IMR-90 (cell line): ENCODE results near the gene CHD3. TPM values are rescaled to one million over a fixed set of nuclear protein-coding genes. Genes with fewer than 3 reads are reported as not detected.

Source experiments
- ATAC-seq: fragments of 200-7000 bp; cut with Tn5 transposase; 2 replicates; pipeline ENCODE4 v1.9.1; 2020; ENCODE audit warnings: low read depth, mild to moderate bottlenecking, moderate library complexity
- BruUV-seq: library from RNA; stranded (reverse); fragments of 400-500 nt; replicated peaks from 2 replicates; lab custom pipeline; 2021; lab: Mats Ljungman, UMichigan
- CTCF ChIA-PET: fragments of 300-600 bp; formaldehyde crosslinking; extraction: SDS; loops from one replicate; lab custom pipeline; 2021; ENCODE audit warnings: antibody characterized with exemption; lab: Yijun Ruan, JAX
- POLR2A ChIA-PET: fragments of 300-600 bp; sonication (Branson Sonifier 250); formaldehyde crosslinking; loops from one replicate; lab custom pipeline; 2022; ENCODE audit warnings: antibody characterized with exemption; ENCODE audit not compliant: unreplicated experiment; lab: Charles Lee
- DNase-seq: peaks from one replicate; pipeline ENCODE4 v3.0.0; 2013
- H2AFZ ChIP-seq: replicated peaks from 2 replicates; pipeline ENCODE3; 2013; ENCODE audit warnings: low read length, mild to moderate bottlenecking; ENCODE audit not compliant: poor library complexity
- H2AK5ac ChIP-seq: 2 replicates; pipeline ENCODE4 v1.6.1; 2013; ENCODE audit warnings: low read depth, low read length, inconsistent platforms
- H2AK9ac ChIP-seq: replicated peaks from 2 replicates; pipeline ENCODE3; 2013; ENCODE audit warnings: mild to moderate bottlenecking, low read depth, low read length, moderate library complexity; ENCODE audit not compliant: poor library complexity
- H2BK120ac ChIP-seq: 2 replicates; pipeline ENCODE4 v1.6.1; 2013; ENCODE audit warnings: low read depth, low read length, inconsistent platforms
- H2BK15ac ChIP-seq: 3 replicates; pipeline ENCODE4 v1.6.1; 2013; ENCODE audit warnings: low read depth, low read length, inconsistent platforms
- H2BK20ac ChIP-seq: 2 replicates; pipeline ENCODE4 v1.6.1; 2013; ENCODE audit warnings: low read depth, mild to moderate bottlenecking, inconsistent platforms, low read length, moderate library complexity
- H2BK5ac ChIP-seq: 2 replicates; pipeline ENCODE4 v1.6.1; 2013; ENCODE audit warnings: mild to moderate bottlenecking, low read depth, low read length, inconsistent platforms; ENCODE audit not compliant: poor library complexity, severe bottlenecking
- H3K14ac ChIP-seq: replicated peaks from 2 replicates; pipeline ENCODE4 v1.6.1; 2013; ENCODE audit warnings: low read depth, low read length, inconsistent platforms
- H3K18ac ChIP-seq: 2 replicates; pipeline ENCODE4 v1.6.1; 2013; ENCODE audit warnings: low read depth, low read length, control low read depth
- H3K23ac ChIP-seq: 2 replicates; pipeline ENCODE4 v1.6.1; 2013; ENCODE audit warnings: low read depth, low read length, inconsistent platforms
- H3K27ac ChIP-seq: 2 replicates; pipeline ENCODE4 v1.5.1; 2013; ENCODE audit warnings: mild to moderate bottlenecking, control low read depth, low read length; ENCODE audit not compliant: insufficient read depth
- H3K27me3 ChIP-seq: 2 replicates; pipeline ENCODE4 v1.6.1; 2013; ENCODE audit warnings: low read length; ENCODE audit not compliant: control insufficient read depth, insufficient read depth
- H3K36me3 ChIP-seq: 2 replicates; pipeline ENCODE4 v1.6.1; 2013; ENCODE audit warnings: low read length, mixed read lengths; ENCODE audit not compliant: control insufficient read depth, insufficient read depth
- H3K4ac ChIP-seq: 2 replicates; pipeline ENCODE4 v1.6.1; 2013; ENCODE audit warnings: low read depth, low read length, inconsistent platforms
- H3K4me1 ChIP-seq: 2 replicates; pipeline ENCODE4 v1.6.1; 2013; ENCODE audit warnings: low read length, mixed read lengths; ENCODE audit not compliant: control insufficient read depth, insufficient read depth
- H3K4me2 ChIP-seq: 2 replicates; pipeline ENCODE4 v1.6.1; 2013; ENCODE audit warnings: low read depth, mild to moderate bottlenecking, control low read depth, low read length, moderate library complexity
- H3K4me3 ChIP-seq: 2 replicates; pipeline ENCODE4 v1.5.1; 2013; ENCODE audit warnings: low read depth, mild to moderate bottlenecking, control low read depth, low read length, moderate library complexity; ENCODE audit not compliant: insufficient read depth
- H3K56ac ChIP-seq: 2 replicates; pipeline ENCODE4 v1.6.1; 2013; ENCODE audit warnings: low read length, inconsistent platforms; ENCODE audit not compliant: insufficient read depth; ENCODE audit errors: extremely low read depth
- H3K79me1 ChIP-seq, 2 experiments: 2 replicates each; pipeline ENCODE4 v1.6.1; 2013; ENCODE audit warnings: low read length in 2 of 2, inconsistent platforms in 1 of 2, low read depth in 1 of 2
- H3K9ac ChIP-seq: 2 replicates; pipeline ENCODE4 v1.6.1; 2013; ENCODE audit warnings: low read depth, low read length, control low read depth
- H3K9me1 ChIP-seq: 2 replicates; pipeline ENCODE4 v1.6.1; 2013; ENCODE audit warnings: low read length, inconsistent platforms; ENCODE audit not compliant: insufficient read depth
- H3K9me3 ChIP-seq: 2 replicates; pipeline ENCODE4 v1.6.1; 2013; ENCODE audit warnings: low read length; ENCODE audit not compliant: control insufficient read depth, insufficient read depth
- H4K20me1 ChIP-seq: 2 replicates; pipeline ENCODE4 v1.6.1; 2013; ENCODE audit warnings: low read length, inconsistent platforms; ENCODE audit not compliant: insufficient read depth
- H4K5ac ChIP-seq: 2 replicates; pipeline ENCODE4 v1.6.1; 2013; ENCODE audit warnings: mild to moderate bottlenecking, low read depth, low read length, control low read depth
- H4K8ac ChIP-seq, 2 experiments: 2 replicates each; pipeline ENCODE4 v1.6.1; 2013; ENCODE audit warnings: low read depth in 2 of 2, low read length in 2 of 2, control low read depth in 1 of 2, inconsistent platforms in 1 of 2
- H4K91ac ChIP-seq: 2 replicates; pipeline ENCODE4 v1.6.1; 2013; ENCODE audit warnings: low read depth, low read length, inconsistent platforms; ENCODE audit not compliant: insufficient read depth
- BHLHE40 ChIP-seq: fragments of 150-350 bp; IDR thresholded peaks from 2 replicates; pipeline ENCODE4 v1.6.1; 2016; ENCODE audit warnings: mild to moderate bottlenecking, low read depth, low read length
- CEBPB ChIP-seq: IDR thresholded peaks from 2 replicates; pipeline ENCODE4 v1.6.1; 2012; ENCODE audit warnings: low read depth, low read length, improper control_type of control experiment
- CHD1 ChIP-seq: IDR thresholded peaks from 2 replicates; pipeline ENCODE4 v1.6.1; 2012; ENCODE audit warnings: low read depth, low read length, improper control_type of control experiment
- ELK1 ChIP-seq: fragments of 150-350 bp; IDR thresholded peaks from 2 replicates; pipeline ENCODE4 v1.6.1; 2016; ENCODE audit warnings: low read depth, mild to moderate bottlenecking, low read length, moderate library complexity, borderline replicate concordance
- FOS ChIP-seq: fragments of 150-350 bp; IDR thresholded peaks from 2 replicates; pipeline ENCODE4 v1.6.1; 2016; ENCODE audit warnings: low read depth, low read length
- RCOR1 ChIP-seq: IDR thresholded peaks from 2 replicates; pipeline ENCODE4 v1.6.1; 2012; ENCODE audit warnings: mild to moderate bottlenecking, low read length, improper control_type of control experiment; ENCODE audit not compliant: insufficient replicate concordance
- SMC3 ChIP-seq: fragments of 150-350 bp; IDR thresholded peaks from 2 replicates; pipeline ENCODE4 v1.6.1; 2016; ENCODE audit warnings: low read depth, mild to moderate bottlenecking, antibody characterized with exemption, low read length, moderate library complexity
- WGBS, 2 experiments: methylation state at CpG; one replicate each; pipeline versions ENCODE4 v1.1.5 to v1.1.7; 2013; ENCODE audit warnings: missing lambda C conversion rate in 2 of 2; ENCODE audit not compliant: insufficient read length in 1 of 2; ENCODE audit errors: extremely low coverage in 2 of 2; 5-methylcytosine and 5-hydroxymethylcytosine counted together
- dilution Hi-C: fragments of 300-500 bp; cut with HindIII; formaldehyde crosslinking; loops from one replicate; pipeline ENCODE4 v1.14.3; 2018; ENCODE audit warnings: low sequenced_read_pairs; ENCODE audit not compliant: unreplicated experiment
- in situ Hi-C: fragments of 300-500 bp; cut with MboI; formaldehyde crosslinking; loops from 3 replicates; pipeline ENCODE4 v1.14.3; 2019; ENCODE audit warnings: low sequenced_read_pairs, inconsistent platforms, mixed read lengths
- intact Hi-C: fragments of 100-400 bp; cut with micrococcal nuclease; formaldehyde crosslinking; loops from 2 replicates; pipeline ENCODE4 v1.10.0; 2022
- polyA plus RNA-seq, 3 experiments: library from polyadenylated mRNA; depleted of rRNA; stranded (reverse); fragments of >200 nt; gene quantifications; 2 replicates each; pipeline ENCODE4 v1.2.3, GENCODE V29; 2012; ENCODE audit warnings: low replicate concordance in 1 of 3
- total RNA-seq: library from RNA; depleted of rRNA; stranded (reverse); fragments of >200 nt; gene quantifications from 2 replicates; pipeline ENCODE4 v1.2.3, GENCODE V29; 2012

CHD3 gene
- total and polyA plus RNA-seq, 2 of the 4 experiments (the other 2 are of a cell fraction): 65.4 to 78.1 TPM

GRCh38 chr17:7930841-7931631 is 42.4 kb downstream of the CHD3 start:
- Histone ChIP-seq H3K9me1 (peaks cover 10% of the 10 kb centered on the region), H3K4me2 (peak overlapping the region; percentile 90), H2AK5ac (peak overlapping the region; percentile 99), H4K5ac (peak overlapping the region; percentile 84), H3K4me3 (peak overlapping the region; percentile 88), H2BK15ac (no peak overlapping the region), H4K91ac (peak overlapping the region; percentile 80), H2BK120ac (no peak overlapping the region), H3K79me1 (peaks cover 38 to 58% of the 10 kb centered on the region in 2 experiments), H2BK5ac (peak overlapping the region; percentile 83), H4K20me1 (no peaks in the 10 kb centered on the region; the same call in 1 of the 2 replicates), H2AK9ac (peak overlapping the region; percentile 100), H3K14ac (peak overlapping the region; percentile 93), H4K8ac (peak overlapping the region; percentile 86 to 92), H3K23ac (0 out of 2 replicates have a peak overlapping the region, but pooled peaks have one; percentile 67), H3K27me3 (no peaks in the 10 kb centered on the region), H2BK20ac (no peak overlapping the region; the same call in 1 of the 2 replicates), H3K27ac (peak overlapping the region; percentile 84), H3K9ac (peak overlapping the region; percentile 87), H3K4me1 (peaks cover 7% of the 10 kb centered on the region; the same call in 1 of the 2 replicates), H2AFZ (peak overlapping the region; percentile 97), H3K4ac (peak overlapping the region; percentile 96), H3K36me3 (no peaks in the 10 kb centered on the region), H3K18ac (no peak overlapping the region), H3K56ac (peak overlapping the region; percentile 66), H3K9me3 (no peaks in the 10 kb centered on the region)
- no peak for DNase-seq
- WGBS, 2 experiments: no CpG with 5 or more reads among the region's 20 CpGs
- dilution Hi-C loops: no loop called here
- in situ Hi-C loops: no loop called here
- TSS peak; percentile 98 for BruUV-seq
- intact Hi-C loops: loop anchor here (5.0 kb wide), 2 partner anchors 56 to 126 kb away; no protein-coding TSS in a partner anchor
- ATAC-seq: no peak; the same call in 1 of the 2 replicates
- TF ChIP-seq CHD1: no peak
- no peak for TF ChIP-seq CEBPB
- TF ChIP-seq ELK1: no peak
- no peak for TF ChIP-seq RCOR1
- TF ChIP-seq SMC3: no peak
- TF ChIP-seq BHLHE40: no peak
- TF ChIP-seq FOS: no peak
- CTCF ChIA-PET: no interaction called here
- POLR2A ChIA-PET: interaction anchor here (0.6 to 1.0 kb wide), 2 partner anchors 15 kb away, joined by 6 to 9 read pairs; partner anchors contain the start of gene RNF227
